SIG-M5 (cell line): ENCODE measurements around the gene TNFRSF11A.

Experiments used
- DNase-seq: peaks from one replicate; lab custom pipeline; 2025; lab: John Stamatoyannopoulos, UW

Gene TNFRSF11A

DNA sequence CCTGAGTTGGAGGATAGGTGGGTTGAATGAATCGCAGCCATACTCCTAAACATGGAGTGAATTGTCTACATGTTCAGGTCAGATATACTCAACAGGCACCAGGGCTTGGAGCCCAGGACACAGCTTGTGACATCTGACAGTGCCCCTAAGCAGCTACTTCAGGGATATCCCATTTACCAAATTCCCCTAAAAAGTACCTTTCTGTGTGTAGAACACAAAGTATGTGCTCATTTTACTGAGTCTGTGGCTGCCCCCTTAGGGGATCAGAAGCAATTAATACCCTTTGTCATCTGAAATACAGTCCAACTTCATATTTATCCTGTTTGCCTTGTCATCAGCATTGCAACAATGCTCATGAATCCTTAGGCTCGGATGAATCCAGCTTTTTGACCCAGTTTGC, 20.8 kb downstream of the TNFRSF11A start:
- no peak for DNase-seq

DNA sequence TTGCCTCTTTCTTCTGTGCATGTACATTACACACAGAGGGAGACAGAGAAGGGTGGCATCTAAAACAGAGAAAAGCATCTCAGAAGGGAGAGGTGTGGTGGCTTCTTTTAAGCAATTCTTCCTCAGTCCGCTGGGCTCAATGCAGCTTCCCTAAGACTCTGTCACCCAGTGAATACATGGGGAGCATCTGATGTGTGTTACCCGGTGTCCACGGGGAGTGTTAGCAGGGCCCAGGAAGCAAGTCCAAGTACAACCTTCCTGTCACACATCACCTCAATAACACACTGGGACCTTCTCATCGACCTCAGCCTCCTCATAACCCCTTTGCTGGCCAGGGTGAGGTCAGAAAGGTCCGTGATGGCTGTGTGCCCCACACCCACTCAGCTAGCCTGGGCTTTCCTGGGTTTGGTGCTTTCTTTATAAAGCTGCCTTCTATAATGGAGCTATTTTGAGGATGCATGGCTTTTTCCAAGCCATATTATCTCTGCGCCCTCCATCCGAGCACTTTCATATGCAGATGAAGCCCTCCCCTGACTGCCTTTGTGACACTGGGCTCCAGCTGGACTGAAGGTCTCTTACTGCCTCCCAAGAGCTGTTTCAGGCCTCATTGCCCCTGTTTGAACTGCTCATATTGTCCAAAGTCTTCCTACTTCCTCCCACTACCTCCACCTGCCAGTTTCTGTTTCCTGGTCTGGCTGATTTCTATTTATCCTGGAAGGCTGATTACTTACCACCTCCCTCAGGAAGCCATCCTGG, 21.4 kb downstream of the TNFRSF11A start:
- DNase-seq: no peak

DNA sequence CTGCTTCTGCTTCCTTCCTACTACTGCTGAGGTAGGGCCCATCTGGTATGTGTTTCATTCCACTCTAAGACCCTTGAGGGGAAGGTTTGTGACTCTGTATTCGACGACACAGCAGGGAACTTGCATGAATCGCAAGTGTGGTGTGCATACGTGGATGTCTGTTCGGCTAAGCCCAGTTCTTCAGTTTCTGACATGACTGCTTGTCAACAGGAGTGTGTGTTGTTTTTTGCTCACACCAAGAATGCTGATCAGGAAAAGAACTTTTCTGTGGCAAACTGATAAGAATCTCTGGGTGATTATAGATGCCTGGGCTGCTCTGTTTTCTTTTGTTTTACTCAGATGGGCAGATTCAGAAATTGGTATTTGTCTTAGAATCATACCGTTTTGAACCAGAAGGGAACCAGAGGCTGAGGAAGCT, 22.0 kb downstream of the TNFRSF11A start:
- no peak for DNase-seq

DNA sequence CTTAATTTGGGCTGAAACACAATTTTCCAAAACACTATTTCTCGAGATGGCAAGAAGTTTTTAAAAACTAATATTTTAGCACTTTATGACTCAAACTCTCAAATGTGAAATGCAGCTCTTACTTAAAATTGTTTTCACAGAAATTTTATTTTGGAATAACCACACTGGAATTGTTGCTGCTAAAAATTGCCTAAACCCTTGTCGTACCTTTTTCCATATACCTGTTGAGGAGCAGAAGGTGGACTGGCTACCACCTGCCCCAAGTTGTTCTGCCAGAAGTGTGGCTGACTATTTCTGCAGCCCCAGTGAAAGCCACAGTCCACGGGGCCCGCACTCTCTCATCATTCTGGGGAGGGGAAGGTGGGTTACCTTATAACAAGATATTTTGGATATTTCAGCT, 23.4 kb downstream of the TNFRSF11A start:
- no peak for DNase-seq

DNA sequence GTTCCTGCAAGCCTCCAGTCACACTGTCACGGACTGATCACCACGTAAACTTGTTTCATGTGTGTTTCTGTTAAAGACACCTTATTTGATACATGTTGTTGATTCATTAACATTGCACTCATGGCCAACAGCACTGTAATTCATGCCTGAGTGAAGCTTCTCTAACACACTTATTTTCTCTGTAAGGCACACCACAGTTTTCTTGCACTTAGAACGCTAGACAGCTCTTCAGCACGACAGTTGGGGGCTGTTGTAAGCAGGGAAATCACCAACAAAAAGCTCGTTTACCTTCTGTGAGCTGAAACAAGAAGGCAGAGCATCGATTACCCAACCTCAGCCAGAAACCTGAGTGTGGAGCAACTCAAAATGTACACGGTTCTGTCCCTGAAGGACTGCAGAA, 28.1 kb downstream of the TNFRSF11A start:
- DNase-seq: no peak

DNA sequence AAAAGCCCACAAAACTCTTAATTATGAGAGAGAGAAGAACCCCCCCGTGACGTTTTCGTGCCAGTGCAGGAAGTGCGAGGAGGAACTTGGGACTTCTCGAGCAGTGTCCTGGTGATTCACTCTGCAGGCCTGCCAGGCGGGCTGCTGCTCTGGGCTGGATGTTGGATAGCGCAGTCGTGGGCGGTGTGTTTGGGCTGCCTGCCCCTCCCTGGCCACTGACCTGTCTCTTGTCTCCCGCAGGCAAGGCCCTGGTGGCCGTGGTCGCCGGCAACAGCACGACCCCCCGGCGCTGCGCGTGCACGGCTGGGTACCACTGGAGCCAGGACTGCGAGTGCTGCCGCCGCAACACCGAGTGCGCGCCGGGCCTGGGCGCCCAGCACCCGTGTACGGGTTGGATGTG, 29.0 kb downstream of the TNFRSF11A start:
- DNase-seq: no peak

DNA sequence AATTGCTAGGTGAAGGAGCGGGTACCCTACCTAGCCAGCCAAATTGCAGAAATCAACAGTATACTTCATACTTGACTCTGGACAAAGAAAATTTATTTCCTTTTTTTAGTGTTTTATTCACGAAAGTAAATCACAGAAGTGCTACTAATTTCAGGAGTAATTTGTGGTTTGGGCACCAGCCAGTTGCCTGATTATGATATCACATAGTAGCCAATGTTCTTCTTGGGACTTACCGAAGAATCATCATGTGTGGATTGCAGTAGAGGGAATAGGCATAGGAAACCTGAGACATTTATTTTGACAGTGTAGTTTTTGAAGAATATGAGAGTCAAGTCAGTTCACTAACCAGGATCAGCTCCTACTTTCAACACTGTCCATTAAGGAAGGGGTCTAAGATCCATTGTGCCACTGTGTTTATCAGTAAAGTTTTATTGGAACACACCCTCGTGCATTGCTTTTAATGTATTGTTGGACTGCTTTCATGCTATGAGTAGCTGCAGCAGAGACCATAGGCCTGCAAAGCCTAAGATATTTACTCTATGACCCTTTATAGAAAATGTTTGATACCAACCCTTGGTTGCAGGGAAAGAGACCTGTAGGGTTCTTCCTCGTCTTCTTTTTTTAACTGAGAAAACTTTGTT, 32.1 kb downstream of the TNFRSF11A start:
- DNase-seq: no peak

DNA sequence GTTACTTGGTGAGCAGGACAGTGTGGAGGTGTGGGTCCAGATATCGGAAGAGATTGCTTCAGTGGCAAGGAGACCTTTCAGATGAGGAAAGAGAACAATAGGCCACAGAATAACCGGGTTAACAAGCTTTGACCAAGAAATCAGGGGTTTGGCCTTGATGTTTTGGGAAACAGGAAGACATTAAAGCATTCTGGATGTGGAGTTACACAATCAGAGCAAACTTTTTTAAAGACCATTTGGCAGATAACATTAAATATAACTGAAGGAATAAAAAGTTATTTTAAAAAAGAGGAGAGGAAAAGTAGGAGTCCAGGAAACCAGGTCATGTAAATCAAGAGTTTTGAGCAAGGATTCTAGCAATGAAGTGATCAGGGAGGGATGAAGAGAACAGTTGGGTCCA, 35.7 kb downstream of the TNFRSF11A start:
- no peak for DNase-seq

DNA sequence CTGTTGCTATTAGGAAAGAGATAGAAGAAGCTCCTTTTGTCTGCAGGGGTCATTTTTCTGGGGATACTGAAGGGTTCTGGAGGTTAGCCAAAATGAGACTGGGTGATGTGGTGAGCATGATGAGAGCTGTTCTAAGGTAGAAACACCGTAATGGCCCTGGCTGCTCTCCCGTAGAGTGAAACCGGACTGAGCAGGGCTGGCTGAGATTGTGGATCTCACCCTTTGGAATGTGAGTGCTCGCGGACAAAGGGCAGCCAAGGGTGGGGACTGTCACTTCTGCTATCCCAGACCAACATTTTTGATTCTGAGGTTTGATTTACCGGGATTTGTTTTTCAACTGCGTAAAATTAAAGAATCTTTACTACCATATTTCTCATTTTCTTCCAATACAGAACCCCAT, 36.2 kb downstream of the TNFRSF11A start:
- DNase-seq: no peak

DNA sequence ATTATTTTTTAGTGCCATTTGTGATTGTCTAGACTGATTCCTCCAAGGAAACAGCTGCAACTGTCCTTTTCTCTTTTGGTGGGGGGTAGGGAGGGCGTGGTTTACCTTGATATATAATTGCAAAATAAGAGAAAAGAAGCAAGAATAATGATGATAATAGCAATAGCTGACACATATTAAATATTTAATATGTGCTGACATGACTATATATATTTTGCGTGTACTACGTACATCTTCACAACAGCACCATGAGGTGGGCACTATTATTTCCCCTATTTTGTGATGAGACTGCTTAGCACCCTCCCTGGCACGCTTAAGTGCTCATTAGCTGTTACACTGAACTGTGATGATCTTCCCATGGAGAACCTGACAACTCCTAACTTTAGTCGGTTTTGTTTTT, 39.4 kb downstream of the TNFRSF11A start:
- no peak for DNase-seq

DNA sequence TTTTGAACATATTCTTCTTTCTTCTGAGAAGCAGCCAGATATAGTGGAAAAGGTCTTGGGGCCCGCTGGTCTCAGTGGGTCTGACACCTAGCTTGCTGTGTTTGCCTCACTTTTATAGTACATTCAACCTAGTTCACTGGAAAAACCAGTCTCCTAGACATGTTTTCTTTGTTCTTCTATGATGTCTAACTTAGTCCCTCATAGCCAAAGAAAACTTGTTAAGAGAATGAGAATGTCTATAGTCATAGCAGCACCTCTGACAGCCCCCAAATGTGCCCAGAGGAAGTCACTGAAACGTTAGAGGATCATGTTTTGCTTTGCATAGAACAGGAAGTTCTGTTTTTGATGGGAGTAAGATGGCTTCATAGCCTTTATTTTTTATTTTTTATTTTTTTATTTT, 40.3 kb downstream of the TNFRSF11A start:
- DNase-seq: no peak

DNA sequence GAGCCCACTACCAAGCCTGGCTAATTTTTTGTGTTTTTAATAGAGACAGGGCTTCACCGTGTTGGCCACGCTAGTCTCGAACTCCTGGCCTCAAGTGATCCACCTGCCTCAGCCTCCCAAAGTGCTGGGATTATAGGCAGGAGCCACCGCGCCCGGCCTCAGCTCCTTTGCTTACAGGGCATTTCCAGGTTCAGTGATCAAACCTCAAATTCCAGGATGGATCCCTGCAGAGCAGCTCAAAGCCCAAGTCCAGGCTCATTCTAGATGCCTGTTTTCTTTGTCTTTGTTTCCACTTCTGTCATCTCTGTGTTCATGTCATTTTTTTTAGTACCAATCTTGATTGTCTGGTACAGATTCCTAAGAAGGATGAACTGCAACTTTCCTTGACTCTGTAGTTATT, 41.9 kb downstream of the TNFRSF11A start:
- no peak for DNase-seq

DNA sequence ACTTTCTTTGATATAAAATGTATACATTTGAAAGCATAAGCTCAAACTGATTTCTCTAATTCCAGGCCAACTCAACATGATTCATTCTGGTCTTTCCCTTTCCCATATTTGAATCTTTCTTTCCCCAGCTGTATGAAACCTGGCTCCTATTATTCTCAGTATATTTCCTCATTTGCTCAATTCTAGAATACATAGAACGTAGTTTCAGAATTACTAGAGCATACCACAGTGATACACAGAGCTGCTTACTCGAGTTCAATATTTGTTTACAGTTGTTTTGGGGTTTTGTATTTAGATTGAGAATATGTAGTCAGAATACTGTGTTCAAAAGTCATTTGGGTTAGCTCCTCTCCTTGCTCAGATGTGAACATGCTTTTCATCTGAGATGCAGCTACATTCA, 43.0 kb downstream of the TNFRSF11A start:
- no peak for DNase-seq

DNA sequence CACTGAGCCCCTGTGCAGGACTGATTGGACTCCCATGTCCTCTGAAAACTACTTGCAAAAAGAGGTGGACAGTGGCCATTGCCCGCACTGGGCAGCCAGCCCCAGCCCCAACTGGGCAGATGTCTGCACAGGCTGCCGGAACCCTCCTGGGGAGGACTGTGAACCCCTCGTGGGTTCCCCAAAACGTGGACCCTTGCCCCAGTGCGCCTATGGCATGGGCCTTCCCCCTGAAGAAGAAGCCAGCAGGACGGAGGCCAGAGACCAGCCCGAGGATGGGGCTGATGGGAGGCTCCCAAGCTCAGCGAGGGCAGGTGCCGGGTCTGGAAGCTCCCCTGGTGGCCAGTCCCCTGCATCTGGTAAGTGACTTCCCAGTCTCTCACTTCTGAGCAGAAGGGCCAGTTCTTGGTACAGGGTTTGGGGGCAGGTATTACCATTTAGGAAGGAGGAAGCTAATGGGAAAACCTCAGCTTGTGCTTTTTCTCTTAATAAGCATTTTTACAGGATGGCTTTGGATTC, 44.1 kb downstream of the TNFRSF11A start:
- no peak for DNase-seq

DNA sequence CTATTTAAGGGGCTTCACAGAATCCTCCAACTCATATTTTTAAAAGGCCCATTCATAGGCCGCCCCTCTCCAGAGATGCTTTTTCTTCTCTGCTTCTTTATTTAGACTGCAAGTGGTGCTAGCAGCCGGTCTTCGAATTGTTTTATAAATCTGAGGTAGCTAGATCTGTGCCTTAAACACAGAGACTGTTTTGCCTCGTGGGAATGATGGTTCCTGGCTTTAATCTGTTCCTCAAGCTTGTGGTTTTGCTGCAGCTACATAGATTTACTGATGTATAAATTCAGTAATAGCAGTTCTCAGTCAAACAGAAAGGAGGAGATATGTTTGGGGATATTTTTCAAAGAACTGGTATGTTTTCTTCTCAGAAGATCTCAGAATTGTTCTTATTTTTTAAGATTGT, 45.3 kb downstream of the TNFRSF11A start:
- DNase-seq: no peak

DNA sequence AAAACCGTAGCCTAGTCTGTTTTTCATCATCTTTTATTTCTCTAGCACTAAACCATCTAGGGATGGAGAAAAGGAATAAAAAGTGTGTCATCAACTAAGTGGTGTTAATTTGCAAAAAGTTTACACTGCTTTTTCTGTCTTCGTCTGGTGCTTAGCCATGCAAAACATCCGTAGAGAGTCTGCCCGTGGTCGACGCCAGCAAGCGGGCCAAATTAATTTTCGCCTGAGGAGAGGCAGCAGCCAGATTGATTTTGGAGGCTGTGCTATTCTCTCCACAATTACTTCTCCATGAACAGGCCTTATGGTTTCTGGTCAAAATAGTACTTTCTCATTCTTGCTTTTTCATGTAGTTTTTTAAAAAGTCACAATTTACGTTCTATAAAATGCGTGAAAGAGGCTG, 46.3 kb downstream of the TNFRSF11A start:
- DNase-seq: no peak

DNA sequence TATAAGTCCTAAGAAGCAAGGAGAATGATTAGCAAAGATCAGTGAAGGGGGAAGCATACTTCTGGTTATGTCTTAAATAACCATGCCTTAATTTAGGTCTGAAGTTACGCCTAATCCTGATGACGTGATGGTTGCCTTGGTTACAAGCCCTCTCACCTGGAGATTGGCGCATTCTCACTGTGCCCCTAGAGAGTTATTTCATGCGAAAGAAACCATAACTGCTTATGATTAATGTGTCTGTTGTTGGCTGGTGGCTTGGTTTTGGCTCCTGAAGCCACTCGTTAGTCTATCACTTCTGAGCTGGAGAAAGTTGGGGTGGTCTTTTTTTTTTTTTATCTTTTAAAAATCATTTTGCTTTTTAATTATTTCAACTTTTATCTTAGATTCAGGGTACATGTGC, 47.0 kb downstream of the TNFRSF11A start:
- DNase-seq: no peak

DNA sequence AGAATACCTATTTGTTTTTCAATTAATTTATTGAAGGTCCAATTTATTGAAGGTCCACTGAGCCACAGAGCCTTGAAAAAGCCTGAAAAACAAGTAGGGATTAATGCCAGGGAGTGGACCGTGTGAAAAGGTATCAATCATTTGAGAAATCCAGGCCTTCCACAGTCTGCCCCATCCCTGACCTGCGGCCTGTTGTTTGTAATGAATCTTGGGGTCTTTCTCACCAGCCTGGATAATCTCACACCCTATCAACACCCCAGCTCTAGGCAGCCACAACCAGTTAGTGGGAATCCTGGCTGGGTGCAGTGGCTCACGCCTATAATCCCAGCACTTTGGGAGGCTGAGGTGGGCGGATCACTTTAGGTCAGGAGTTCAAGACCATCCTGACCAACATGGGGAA, 47.8 kb downstream of the TNFRSF11A start:
- DNase-seq: no peak

DNA sequence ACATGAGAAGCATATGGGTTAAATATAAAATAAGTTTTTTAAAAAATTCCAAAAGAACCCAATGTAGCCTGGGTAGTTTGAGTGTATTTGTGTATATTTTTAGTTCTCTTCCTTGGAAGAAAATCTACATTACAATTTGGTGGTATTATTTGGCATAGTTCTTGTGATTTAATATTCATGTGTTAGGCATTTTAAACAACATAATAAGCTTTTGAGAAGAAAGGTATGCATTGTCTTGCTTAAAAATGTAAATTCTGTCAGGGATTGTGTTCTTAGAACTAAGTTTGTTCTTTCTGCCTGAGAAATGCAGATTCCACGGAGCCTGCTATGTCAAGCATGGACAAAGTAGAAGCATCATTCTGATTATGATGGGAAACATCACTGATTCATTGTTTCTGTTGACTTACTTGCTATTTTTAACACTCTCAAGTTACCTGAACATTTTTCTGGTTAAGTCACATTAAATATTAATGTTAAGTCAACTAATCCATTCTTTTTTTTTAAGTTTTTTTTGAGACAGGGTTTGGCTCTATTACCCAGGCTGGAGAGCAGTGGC, 49.4 kb downstream of the TNFRSF11A start:
- no peak for DNase-seq

DNA sequence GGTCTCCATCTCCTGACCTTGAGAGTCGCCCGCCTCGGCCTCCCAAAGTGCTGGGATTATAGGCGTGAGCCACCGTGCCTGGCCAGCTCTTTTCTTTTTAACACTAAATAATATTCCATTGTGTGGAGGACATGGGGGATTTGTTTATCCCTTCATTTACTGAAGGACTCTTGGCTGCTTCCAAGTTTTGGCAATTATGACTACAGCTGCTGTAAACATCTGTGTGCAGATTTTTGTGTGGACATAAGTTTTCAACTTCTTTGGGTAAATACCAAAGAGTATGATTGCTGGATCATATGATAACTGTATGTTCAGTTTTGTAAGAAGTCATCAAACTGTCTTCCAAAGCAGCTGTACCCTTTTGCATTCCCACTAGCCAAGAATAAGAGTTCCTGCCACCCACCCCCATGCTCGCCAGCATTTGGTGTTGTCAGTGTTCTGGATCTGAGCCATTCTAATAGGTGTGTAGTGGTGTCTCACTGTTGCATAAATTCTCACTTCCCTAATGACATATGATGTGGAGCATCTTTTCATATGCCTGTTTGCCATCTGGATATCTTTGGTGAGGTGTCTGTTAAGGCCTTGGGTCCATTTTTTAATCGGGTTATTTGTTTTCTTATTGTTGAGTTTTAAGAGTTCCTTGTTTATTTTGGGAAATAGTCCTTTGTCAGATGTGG, 52.2 kb downstream of the TNFRSF11A start:
- no peak for DNase-seq

DNA sequence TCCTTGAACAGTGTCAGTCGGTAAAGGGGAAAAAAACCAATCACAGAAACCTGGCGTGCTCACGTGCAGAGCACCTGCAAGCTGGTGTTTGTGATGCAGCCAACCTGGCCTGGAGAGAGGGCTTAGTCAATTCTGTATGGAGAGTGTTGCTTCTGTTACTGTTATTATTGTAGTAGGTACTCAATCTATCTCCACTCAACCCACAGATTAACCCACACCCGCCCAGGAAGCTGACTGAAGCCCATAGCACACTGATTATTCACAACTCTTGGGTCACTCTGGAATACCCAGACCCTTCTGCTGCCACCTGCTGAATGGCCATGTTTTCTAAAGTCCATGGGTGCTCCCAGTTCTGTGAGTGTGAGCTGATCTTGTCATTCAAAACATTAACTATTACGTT, 53.9 kb downstream of the TNFRSF11A start:
- no peak for DNase-seq

DNA sequence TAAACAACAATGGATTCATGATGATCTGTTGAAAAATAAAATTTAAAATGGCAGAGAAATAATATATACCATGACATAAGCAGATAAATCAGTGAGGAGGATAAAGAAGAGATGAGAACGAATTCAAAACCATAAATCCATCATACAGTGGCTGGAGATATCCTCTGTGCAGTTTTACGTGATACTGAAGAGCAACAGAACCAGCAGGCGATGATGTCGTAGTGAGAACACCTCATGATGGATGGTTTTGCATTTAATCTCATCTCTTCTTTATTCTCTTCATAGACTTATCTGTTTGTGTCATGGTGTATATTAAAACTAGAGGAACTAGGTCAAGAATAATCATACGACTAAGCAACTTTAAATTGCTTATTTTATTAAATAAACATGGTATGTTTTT, 56.3 kb downstream of the TNFRSF11A start:
- DNase-seq: no peak

DNA sequence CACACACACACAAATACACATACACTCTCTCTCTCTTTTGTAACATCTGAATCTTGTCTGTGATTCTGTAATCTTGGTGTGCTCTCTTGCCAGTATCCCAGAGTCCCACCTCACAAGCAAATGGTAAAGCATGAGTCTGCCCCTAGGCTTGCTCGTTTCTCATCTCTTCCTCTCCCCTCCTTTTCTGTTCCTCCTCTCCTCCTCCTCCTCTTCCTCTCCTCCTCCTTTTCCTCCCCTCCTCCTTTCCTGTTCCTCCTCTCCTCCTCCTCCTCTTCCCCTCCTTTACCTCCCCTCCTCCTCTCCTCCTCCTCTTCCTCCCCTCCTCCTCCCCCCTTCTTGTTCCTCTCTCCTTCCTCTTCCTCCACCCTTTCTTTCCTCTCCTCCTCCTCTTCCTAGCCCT, 59.0 kb downstream of the TNFRSF11A start:
- no peak for DNase-seq
